ENCODE measurements around the gene TOMM34.

The TOMM34 gene

GRCh38 chr20:44946271-44946852 lies 13.8 kb downstream of the TOMM34 start:
- DNase-seq (ENCODE audit: low read depth) = no peak
- no peak overlapping the region for H3K4me3 ChIP-seq (ENCODE audit: low read depth, low read length)
- no peak for TF ChIP-seq CTCF (IDR thresholded peaks at IDR 0.05; ENCODE audit: low read depth, low read length, missing control alignments)

- DNase-seq (ENCODE audit: low read depth) = no peak
These were observed 14.9 kb downstream of the TOMM34 start for GRCh38 chr20:44945261-44945660.

GRCh38 chr20:44943828-44944227 lies 16.4 kb downstream of the TOMM34 start:
- no peak for DNase-seq (ENCODE audit: low read depth)
- TF ChIP-seq CTCF (IDR thresholded peaks at IDR 0.05; ENCODE audit: low read depth, low read length, missing control alignments) = no peak
- no peak overlapping the region for H3K4me3 ChIP-seq (ENCODE audit: low read depth, low read length)

More at GRCh38 chr20:44945261-44945660, 14.9 kb downstream of the TOMM34 start:
- no peak overlapping the region for H3K4me3 ChIP-seq (ENCODE audit: low read depth, low read length)
- no peak for TF ChIP-seq CTCF (IDR thresholded peaks at IDR 0.05; ENCODE audit: low read depth, low read length, missing control alignments)

GRCh38 chr20:44942264-44942973 lies 17.8 kb downstream of the TOMM34 start:
- no peak overlapping the region for H3K4me3 ChIP-seq (ENCODE audit: low read depth, low read length)
- no peak for TF ChIP-seq CTCF (IDR thresholded peaks at IDR 0.05; ENCODE audit: low read depth, low read length, missing control alignments)
- DNase-seq (ENCODE audit: low read depth) = no peak

- DNase-seq (ENCODE audit: low read depth) = no peak
- TF ChIP-seq CTCF (IDR thresholded peaks at IDR 0.05; ENCODE audit: low read depth, low read length, missing control alignments) = no peak
- H3K4me3 ChIP-seq (ENCODE audit: low read depth, low read length) = no peak overlapping the region
These were observed 19.0 kb downstream of the TOMM34 start for GRCh38 chr20:44941120-44941691.

- no peak overlapping the region for H3K4me3 ChIP-seq (ENCODE audit: low read depth, low read length)
- no peak for TF ChIP-seq CTCF (IDR thresholded peaks at IDR 0.05; ENCODE audit: low read depth, low read length, missing control alignments)
- DNase-seq (ENCODE audit: low read depth) = no peak
These were observed 21.6 kb downstream of the TOMM34 start for GRCh38 chr20:44938637-44939036.
